Hematopoietic multipotent progenitor cell treated with erythropoietin and hydrocortisone succinate and interleukin-3 and kit ligand, for 15 days (in vitro differentiated cells): Measurements from ENCODE around the gene KLHL29.

Source experiments
- DNase-seq: peaks from one replicate; pipeline ENCODE4 v3.0.0-alpha.2; 2015; ENCODE audit warnings: low spot score

KLHL29 gene

DNA sequence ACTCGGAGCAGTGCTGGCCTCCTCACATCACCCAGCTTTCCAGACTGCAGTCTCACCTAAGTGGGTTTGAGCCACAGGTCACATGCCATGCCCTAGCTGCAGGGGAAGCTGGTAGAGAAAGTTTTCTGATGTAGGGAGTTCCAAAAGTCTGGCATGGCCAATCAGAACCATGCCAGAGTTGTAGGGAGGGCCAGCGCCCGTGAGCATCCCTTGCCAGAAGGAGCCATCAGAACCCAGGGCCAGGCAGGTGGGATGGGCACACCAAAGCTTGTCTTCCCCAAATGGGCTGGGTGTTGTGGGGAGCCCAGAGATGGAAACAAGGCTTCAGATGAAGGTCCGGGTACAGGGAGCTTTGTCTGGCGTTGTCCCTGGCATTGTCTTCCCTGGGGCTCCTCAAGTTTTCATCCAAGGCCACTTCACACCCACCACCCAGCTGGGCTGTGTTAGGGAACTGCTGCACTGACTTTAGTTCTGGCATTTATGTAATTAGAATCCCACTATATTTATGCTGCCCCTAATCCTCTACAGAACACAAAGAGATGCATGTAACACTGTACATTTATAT lies 247.9 kb downstream of the KLHL29 start:
- no peak for DNase-seq

- DNase-seq: no peak
These were observed 249.0 kb downstream of the KLHL29 start for GRCh38 chr2:23633966-23634365.

DNA sequence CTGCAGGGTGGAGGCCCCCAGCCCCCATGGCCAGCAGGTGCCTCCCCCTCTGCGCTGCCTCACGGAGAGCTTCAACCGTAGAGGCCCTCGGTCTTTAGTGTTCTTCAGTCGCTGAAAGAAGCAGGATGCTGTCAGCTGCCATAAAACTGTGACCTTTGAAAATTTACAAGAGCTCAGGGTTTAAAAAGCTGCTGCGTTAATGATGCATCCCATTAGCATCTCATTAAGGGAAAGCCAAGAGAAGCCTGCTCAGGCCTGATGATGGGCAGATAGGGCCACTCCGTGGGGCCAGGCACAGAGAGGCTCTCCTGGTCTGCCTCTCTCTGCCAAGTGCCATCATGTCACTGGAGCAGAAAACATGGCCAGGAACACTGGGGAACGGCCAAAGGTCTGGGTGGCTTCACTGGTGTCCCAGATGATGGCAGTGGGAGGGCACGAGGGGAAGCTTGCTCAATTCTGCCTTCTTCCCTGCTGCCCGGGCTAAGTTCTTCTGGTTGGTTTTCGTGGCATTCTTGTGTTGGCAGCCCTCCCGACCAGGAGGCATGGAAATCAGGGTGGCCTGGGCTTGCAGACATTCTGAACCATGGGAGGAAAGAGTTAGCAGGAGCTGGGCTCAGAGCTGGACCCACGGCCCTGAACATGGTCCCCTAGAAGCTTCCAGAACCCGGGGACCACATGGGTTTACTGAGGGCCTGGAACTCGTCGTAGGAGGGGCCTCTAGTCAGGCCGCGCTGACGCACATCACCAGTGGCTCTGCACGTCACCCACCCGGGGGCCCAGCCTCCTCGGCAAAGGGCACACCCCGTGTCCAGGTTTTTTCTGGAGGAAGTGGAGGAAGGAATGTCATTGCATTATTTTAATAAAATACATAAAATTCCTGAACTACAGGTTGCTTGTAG lies 250.7 kb downstream of the KLHL29 start:
- no peak for DNase-seq

DNA sequence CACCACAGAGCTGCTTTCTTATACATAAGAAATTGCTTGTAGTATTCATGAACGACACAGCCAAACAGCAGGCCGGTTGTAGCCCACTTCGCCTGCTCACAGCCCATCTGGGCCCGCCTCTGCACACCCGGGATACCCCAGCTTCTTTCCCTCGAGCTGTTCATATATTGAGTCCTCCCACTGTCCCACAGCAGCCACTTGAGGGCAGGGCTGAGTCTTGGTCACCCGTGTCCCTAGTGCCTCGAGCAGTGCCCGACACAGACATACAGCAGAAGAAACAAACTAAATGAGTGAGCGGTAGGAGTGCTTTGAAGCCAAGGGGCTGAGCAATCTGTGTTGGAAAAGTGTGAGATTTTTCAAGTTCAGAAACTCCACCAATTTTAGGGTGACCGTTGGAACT lies 251.4 kb downstream of the KLHL29 start:
- DNase-seq: no peak

DNA sequence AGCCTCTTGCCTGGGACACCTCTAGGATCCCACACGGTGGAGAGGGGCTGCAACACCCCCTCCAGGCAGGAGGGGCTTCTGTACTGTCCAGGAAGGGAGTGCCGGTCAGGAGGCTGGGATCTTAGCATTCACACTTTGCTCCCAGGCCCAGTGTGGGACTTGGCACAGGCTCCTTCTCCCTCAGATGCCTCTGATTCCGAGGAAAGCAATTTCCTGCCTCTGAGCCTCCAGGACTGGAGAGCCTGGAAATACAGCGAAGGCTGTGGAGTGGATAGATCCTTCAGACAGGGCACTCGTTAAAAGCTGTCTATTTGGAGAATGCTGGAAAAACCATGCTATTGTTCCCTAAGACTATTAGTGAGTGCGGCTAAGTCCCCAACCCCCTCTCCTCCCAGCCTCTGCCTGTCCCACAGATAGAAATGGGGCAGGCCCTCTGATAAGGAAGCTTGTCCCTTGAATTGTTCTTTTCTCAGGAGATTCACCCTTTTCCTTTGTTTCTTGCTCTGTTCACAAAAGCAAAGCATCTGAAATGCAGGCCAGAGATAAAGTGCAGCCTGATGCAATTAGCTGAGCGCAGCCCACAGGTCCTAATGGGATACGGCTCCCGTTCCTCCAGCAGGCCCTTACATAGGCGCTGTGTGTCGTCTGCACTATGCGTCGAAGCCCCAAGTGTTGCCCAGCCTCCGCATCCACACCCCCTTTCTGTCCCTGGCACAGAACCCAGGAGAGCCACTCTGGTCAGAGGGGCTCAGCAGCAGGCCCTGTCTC lies 252.2 kb downstream of the KLHL29 start:
- no peak for DNase-seq

GRCh38 chr2:23639406-23639982 lies 254.5 kb downstream of the KLHL29 start:
- no peak for DNase-seq

GRCh38 chr2:23640711-23641110 lies 255.7 kb downstream of the KLHL29 start:
- no peak for DNase-seq

DNA sequence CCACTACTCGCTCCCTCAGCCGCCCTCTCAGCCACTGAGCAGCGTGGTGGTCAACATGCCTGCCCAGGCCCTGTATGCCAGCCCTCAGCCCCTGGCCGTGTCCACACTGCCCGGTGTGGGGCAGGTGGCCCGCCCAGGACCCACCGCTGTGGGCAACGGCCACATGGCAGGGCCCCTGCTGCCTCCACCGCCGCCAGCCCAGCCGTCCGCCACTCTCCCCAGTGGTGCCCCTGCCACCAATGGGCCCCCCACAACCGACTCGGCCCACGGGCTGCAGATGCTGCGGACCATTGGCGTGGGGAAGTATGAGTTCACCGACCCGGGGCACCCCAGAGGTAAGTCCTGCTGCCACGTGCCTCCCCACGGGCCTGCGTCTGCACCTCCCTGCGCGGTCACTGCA lies 257.5 kb downstream of the KLHL29 start:
- no peak for DNase-seq

DNA sequence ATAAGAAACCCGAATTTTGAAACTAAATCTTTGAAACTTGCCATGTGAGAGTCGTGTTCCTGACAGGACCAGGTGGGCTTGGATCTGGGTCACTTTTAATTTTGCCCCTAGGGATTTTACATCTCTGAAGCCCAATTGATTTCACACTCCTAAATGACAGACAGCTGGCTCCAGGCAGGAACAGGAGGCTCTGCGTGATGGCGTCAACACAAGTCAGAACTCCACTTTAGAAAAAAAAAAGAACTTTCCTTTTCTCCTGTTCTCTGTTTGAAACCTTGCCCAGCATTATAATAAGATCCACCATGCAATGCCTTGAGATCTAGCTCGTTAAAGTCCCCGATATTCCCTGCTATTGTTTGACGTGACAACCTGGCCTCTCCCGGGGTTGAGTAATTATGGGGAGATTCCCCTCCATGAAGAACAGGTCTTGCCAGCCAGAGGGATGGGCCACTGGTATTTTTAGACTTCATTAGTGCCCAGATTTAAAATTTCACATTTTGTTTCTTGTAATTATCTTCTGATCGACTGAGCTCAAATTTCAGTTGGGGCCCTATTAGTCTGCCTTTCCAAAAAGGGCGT lies 260.3 kb downstream of the KLHL29 start:
- DNase-seq: no peak

DNA sequence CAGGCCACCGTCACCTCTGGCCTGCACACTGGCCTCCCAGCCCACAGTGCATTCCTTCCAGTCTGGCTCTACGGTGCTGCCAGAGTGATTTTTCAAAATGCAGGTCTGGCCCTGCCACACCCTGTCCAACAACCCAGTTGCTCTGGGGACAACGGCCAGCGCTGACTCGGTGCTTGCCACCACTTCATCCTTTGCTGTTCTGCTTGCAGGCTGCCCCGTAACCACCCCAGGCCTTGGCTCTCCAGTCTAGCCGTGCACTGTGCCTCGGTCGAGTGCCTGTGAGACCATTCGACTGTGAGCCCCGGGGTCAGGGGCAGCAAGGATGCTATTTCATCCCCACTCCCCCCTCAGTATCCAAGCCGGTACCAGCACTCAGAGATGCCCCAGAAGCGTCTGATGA lies 262.6 kb downstream of the KLHL29 start:
- no peak for DNase-seq

GRCh38 chr2:23649303-23649702 lies 264.3 kb downstream of the KLHL29 start:
- DNase-seq: no peak

- no peak for DNase-seq
These were observed 264.8 kb downstream of the KLHL29 start for GRCh38 chr2:23649819-23650218.

DNA sequence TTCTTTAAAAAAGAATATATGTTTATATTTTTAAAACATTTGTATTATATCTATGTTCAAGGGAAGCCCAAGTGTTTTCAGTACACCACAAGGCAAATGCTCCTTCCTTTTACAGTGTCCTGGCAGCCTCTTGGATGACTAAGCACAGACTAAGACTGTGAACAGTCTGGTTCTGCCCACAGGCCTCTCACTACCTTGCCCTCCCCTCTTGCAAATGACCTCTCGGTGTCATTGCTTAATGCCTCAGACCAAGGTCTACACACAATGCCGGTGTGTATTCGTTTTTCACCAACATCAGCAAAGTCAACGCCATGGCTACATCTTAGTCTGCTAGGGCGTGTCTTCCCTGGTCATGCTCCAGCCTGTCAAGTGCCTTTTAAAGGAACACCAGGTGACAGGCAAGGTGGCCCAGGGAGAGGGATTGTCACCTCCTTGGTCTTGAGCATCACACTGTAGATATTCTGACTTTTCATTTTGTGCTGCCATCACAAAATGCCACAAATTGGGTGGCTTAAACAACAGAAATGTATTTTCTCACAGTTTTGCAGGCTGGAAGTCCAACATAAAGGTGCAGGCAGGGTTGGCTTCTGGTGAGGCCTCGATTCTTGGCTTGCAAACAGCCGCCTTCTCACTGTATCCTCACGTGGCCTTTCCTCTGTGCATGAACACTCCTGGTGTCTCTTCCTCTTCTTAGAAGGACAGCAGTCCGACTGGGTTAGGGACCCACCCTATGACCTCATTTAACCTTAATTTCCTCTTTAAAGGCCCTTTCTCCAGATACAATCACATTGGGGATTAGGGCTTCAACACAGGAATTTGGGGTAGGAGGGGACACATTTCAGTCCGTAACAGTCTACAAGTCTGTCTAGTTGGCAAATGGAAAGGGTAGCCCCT lies 266.5 kb downstream of the KLHL29 start:
- no peak for DNase-seq

DNA sequence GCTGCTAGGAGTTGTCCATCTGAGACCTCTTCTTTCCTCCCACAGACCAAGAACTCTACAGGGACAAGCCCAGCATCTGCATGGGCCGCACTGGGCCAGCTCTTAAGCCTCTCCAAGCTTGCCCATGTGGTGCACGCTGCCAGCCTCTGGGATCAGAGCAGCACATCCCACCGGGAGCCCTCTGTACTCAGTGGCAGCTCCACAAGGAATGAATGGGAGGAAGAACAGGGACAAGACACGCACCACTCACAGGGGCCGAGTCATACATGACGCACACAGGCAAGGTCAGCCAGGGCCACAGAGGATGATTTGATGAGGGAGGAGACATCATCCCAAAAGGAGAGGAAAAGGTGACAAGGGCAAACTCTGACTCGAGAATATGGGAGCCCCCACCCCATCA lies 268.3 kb downstream of the KLHL29 start:
- no peak for DNase-seq

DNA sequence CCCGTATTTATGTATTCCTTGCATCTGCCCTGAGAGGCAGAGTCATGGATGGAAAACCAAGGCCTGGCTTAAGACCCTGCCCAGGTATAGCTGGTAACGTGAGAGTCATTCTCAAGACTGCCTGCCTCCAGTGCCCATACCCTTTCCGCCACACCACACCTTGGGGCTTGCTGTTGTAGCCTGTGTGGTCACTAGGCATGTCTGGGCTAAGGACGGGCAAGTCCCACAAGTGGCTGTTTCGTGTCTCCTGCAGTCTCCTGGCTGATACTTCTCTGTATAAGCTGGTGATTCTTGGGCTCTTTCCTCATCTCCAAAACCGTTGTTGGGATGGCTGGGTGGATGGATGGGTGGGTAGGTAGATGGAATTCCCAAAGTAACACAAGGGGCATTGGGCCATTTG lies 269.8 kb downstream of the KLHL29 start:
- no peak for DNase-seq

DNA sequence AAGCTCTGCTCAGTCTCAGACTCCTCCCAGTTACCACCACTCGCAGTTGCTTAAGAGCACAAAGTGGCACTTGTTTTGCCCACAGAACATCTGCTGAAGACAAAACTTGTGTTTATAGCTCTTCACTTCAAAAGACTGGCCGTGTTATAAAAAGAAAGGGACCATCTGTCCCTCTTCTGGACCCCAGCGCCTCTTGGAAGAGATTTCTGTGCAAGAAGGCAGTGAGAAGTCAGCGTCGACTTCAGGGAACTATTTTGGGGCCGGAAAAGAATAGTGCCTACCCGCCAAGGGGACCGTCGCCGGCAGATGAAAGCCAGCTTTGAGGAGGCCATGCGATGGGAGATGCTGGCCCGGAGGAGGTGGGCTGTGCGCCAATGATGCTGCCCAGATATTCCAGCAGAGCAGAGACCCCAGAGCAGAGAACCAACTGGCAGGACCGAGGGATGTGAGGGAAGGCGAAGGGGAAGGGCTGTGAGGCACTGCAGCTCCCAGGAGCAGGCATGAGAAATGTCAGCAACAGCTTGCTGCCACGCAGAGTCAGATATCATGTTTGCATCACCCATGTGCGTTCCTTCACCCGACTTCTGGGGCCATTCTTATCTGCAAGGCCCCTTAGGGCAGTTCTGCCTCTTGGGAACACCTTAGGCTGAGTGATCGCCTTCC lies 271.1 kb downstream of the KLHL29 start:
- DNase-seq: no peak

DNA sequence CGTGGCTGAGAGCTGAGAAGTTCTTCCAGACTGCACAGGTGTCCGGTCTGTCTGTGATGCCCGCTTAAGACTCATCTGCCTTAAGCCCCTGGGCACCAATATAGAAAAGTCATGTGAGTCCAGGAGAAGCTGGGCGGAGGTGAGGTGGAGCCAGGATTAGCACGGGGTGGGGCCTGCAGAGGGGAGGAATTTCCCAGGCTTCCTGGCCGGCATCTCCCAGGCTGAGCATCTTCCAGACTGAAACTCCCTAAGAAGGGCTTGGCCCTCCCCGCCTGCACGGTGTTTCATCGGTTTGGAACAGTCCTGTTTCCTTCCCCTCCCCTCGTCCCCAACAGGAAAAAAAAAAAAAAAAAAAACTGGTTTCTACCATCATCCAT lies 271.6 kb downstream of the KLHL29 start:
- DNase-seq: no peak

DNA sequence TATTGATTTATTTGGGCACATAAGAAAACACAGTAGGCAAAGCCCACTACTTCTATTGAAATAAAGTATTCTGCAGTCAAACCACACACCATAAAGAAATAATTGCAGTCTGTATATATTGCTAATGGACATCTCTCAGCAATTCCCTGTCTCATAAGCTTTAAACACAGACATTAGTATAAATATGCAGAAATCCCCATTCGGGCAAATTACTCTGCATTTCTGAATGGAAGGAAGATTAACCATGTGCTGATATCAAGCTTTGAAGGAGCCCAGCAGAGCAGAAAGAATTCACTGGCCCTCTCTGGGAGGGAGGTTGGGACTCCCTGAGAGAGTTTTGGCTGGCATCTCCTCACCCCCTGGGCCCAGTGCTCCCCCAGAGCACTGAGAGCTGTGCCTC lies 272.4 kb downstream of the KLHL29 start:
- no peak for DNase-seq

DNA sequence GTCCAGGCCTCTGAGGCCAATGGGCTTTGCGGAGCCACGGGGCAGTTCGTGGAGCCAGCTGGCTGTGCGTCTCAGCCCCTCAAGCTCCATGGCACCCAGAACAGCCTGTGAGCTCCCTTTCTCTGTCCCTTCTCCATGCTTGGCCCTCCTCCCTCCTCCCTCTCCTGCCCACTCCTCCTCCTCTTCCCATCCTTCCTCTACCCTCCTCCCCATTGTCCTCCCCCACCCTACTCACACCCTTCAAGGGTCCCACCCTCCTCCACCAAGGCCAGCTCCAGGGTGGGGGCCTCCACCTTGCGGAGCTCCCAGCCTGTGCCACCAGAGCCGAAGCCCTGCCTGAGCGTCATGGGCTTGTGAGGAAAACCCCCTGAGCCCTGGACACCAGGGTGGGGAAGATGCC lies 273.0 kb downstream of the KLHL29 start:
- DNase-seq: no peak

DNA sequence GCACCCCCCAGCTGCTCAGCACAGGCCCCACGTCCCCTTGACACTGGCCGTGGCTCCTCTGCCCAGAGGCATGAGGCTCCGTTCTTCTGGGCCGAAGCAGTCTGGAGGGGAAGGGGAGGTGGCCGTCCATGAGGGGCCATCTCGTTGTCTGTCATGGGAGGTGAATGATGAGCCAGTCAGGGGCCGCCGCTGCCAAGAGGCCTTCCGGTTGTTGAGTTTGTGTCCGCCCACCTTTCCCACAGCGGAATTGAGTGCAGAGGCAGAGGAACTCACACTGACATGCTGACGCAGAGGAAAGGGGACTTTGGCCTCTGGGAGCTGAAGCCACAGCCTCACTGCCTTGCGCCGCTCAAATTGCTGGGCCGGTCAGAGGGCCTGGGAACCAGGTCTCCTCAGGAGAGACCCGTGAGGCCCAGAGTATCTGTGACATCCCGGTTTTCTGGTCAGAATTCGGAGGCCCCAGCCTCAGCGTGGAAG lies 273.5 kb downstream of the KLHL29 start:
- DNase-seq: no peak

- DNase-seq: no peak
These were observed 274.3 kb downstream of the KLHL29 start for GRCh38 chr2:23659328-23659727.
